ENCODE results near the gene BTF3. TPM values are rescaled to one million over a fixed set of nuclear protein-coding genes. Genes with fewer than 3 reads are reported as not detected.

BTF3 gene
- 225 and 332 TPM in 2 replicates for total RNA-seq

GRCh38 chr5:73498057-73498992 lies at the start of gene BTF3:
BTF3 (plus strand) TSS chr5:73498442; CDS start chr5:73498668, 226 bp downstream.

DNA sequence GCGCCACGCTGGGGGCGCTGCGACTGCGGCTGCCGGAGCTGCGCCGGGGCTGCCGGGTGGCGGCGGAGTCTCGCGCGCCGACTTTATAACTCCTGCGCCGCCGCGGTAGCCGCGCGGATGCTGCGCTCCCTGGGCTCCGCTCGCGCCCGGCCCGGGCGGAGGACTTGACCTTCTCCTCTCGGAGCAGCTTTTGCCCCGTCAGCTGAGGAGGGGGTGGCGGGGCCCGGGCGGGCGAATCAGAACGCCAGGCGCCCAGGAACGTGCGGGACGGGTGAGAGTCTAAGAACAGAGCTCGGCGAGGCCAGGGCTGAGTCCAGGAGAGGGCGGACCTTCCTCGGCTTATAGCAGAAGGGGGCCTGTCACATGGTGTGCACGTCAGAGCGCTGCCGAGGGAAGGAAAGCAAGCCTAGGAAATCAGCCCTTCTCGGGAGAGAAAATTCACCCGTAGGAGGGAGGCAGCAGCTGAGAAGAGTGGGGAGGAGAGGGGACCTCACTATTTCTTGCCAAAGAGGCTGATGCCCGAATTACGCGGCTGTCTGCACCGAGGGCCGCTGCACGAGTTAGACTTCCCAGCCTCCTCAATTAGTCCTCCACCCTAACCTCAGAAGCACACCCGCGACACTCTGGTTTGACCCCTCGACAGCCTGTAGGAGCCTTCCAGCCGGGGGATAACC lies 49.6 kb upstream of the BTF3 start, which contains the start of gene FOXD1:
Gene FOXD1 (minus strand): TSS at position 315 of the 674 bp plus-strand sequence. CDS start 415 bp downstream, outside the sequence.

Other genes with a start within 250 kb of the BTF3 start
- 0.09 and 0.11 TPM in 2 replicates for gene FOXD1, start 49.7 kb upstream of the BTF3 start, total RNA-seq
- 13.1 and 15.6 TPM in 2 replicates for gene ANKRA2, start 67.2 kb downstream of the BTF3 start, total RNA-seq
- gene UTP15, start 67.3 kb downstream of the BTF3 start, total RNA-seq: 13.8 and 16.6 TPM in 2 replicates
- 36.6 and 52.0 TPM in 2 replicates for gene ARHGEF28, start 127.8 kb downstream of the BTF3 start, total RNA-seq

Measured in dermis lymphatic vessel endothelial cell (primary cell).